K562 (cell line): ENCODE data around the gene CPNE2. TPM values are rescaled to one million over a fixed set of nuclear protein-coding genes. Genes with fewer than 3 reads are reported as not detected.

Experiments used
- ATF1 ChIP-seq, 2 experiments: fragments of 450-650 bp in 1 of 2; IDR thresholded peaks; 2 replicates each; pipeline ENCODE4 v1.6.1; 2016; ENCODE audit warnings: missing compliant biosample characterization in 1 of 2, missing genetic modification characterization in 1 of 2
- DIDO1 ChIP-seq: fragments of 450-650 bp; IDR thresholded peaks from 2 replicates; pipeline ENCODE4 v1.6.1; 2016; ENCODE audit warnings: low read depth, missing biosample characterization, missing genetic modification characterization
- HMG20A ChIP-seq: fragments of 450-650 bp; formaldehyde crosslinking; conservative IDR thresholded peaks from 2 replicates; pipeline ENCODE4 v1.4.0; 2020; ENCODE audit warnings: mild to moderate bottlenecking, mixed read lengths
- HOMEZ ChIP-seq: fragments of 250-450 bp; sonication (Bioruptor Pico); IDR thresholded peaks from 2 replicates; pipeline ENCODE4 v1.4.0; 2020; ENCODE audit warnings: mild to moderate bottlenecking, moderate library complexity
- LEF1 ChIP-seq: fragments of 450-650 bp; IDR thresholded peaks from 2 replicates; pipeline ENCODE4 v1.6.1; 2016; ENCODE audit warnings: mild to moderate bottlenecking
- NELFE ChIP-seq: IDR thresholded peaks from 2 replicates; pipeline ENCODE4 v1.6.1; 2011; ENCODE audit warnings: mild to moderate bottlenecking; ENCODE audit not compliant: insufficient read depth, insufficient read length
- NFE2L1 ChIP-seq: fragments of 450-650 bp; IDR thresholded peaks from 2 replicates; pipeline ENCODE4 v1.6.1; 2016; ENCODE audit warnings: missing genetic modification characterization, low read depth, mild to moderate bottlenecking, missing compliant biosample characterization, moderate library complexity, borderline replicate concordance
- PHB ChIP-seq: fragments of 250-450 bp; sonication (Bioruptor Pico); IDR thresholded peaks from 2 replicates; pipeline ENCODE4 v1.5.0; 2021
- PHF20 ChIP-seq: fragments of 450-650 bp; IDR thresholded peaks from 2 replicates; pipeline ENCODE4 v1.6.1; 2018; ENCODE audit not compliant: partially characterized antibody
- POLR3A ChIP-seq: IDR thresholded peaks from 2 replicates; pipeline ENCODE4 v1.6.1; 2011; ENCODE audit warnings: borderline replicate concordance, mild to moderate bottlenecking, moderate library complexity; ENCODE audit not compliant: insufficient read length, insufficient read depth; ENCODE audit errors: extremely low read depth
- RBM25 ChIP-seq: fragments of 200-400 bp; formaldehyde crosslinking; IDR thresholded peaks from 2 replicates; pipeline ENCODE4 v1.6.1; 2018; ENCODE audit warnings: low read length, low read depth, moderate library complexity; ENCODE audit not compliant: severe bottlenecking
- RFX7 ChIP-seq: fragments of 250-450 bp; sonication (Bioruptor Pico); IDR thresholded peaks from 2 replicates; pipeline ENCODE4 v1.5.1; 2021; ENCODE audit warnings: mild to moderate bottlenecking
- SAFB2 ChIP-seq: fragments of 200-400 bp; formaldehyde crosslinking; IDR thresholded peaks from 2 replicates; pipeline ENCODE4 v1.6.1; 2018; ENCODE audit warnings: borderline replicate concordance, low read length, low read depth, moderate library complexity; ENCODE audit not compliant: severe bottlenecking
- SRSF3 ChIP-seq: fragments of 200-400 bp; formaldehyde crosslinking; IDR thresholded peaks from 2 replicates; pipeline ENCODE4 v1.6.1; 2016; ENCODE audit warnings: mild to moderate bottlenecking, low read length, moderate library complexity; ENCODE audit not compliant: insufficient read depth
- TCF3 ChIP-seq: sonication (generic); formaldehyde crosslinking; IDR thresholded peaks from 2 replicates; pipeline ENCODE4 v1.4.0; 2020; ENCODE audit warnings: mild to moderate bottlenecking, missing genetic modification reagents
- TEAD4 ChIP-seq, 2 experiments: sonication (generic) in 1 of 2; formaldehyde crosslinking in 1 of 2; IDR thresholded peaks; 2 replicates each; pipeline versions ENCODE4 v1.6.1 to v1.8.0; 2012 to 2022; ENCODE audit warnings: borderline replicate concordance in 1 of 2, inconsistent platforms in 1 of 2, low read length in 1 of 2, mild to moderate bottlenecking in 1 of 2, missing genetic modification reagents in 1 of 2
- TFAM ChIP-seq: fragments of 250-450 bp; sonication (Bioruptor Pico); conservative IDR thresholded peaks from 2 replicates; pipeline ENCODE4 v1.5.0; 2021; ENCODE audit warnings: mild to moderate bottlenecking, moderate library complexity
- THRAP3 ChIP-seq: fragments of 450-650 bp; IDR thresholded peaks from 2 replicates; pipeline ENCODE4 v1.6.1; 2016; ENCODE audit warnings: mild to moderate bottlenecking, inconsistent platforms, borderline replicate concordance
- USF1 ChIP-seq: sonication (generic); formaldehyde crosslinking; IDR thresholded peaks from 2 replicates; pipeline ENCODE4 v1.9.0; 2022; ENCODE audit warnings: mild to moderate bottlenecking, missing genetic modification reagents
- XRCC3 ChIP-seq: fragments of 450-650 bp; IDR thresholded peaks from 2 replicates; pipeline ENCODE4 v1.6.1; 2017; ENCODE audit warnings: mild to moderate bottlenecking, moderate library complexity
- YBX1 ChIP-seq: fragments of 450-650 bp; IDR thresholded peaks from 2 replicates; pipeline ENCODE4 v1.7.1; 2016; ENCODE audit warnings: mild to moderate bottlenecking
- ZBTB17 ChIP-seq: fragments of 450-650 bp; formaldehyde crosslinking; IDR thresholded peaks from 2 replicates; pipeline ENCODE4 v1.4.0; 2020; ENCODE audit warnings: mild to moderate bottlenecking
- ZBTB8A ChIP-seq: fragments of 450-650 bp; IDR thresholded peaks from 2 replicates; pipeline ENCODE4 v1.6.1; 2018; ENCODE audit warnings: mild to moderate bottlenecking, moderate library complexity; ENCODE audit not compliant: partially characterized antibody
- ZEB2 ChIP-seq: fragments of 450-650 bp; IDR thresholded peaks from 2 replicates; pipeline ENCODE4 v1.6.1; 2016
- ZNF121 ChIP-seq: sonication (generic); formaldehyde crosslinking; conservative IDR thresholded peaks from 2 replicates; pipeline ENCODE4 v1.8.0; 2022; ENCODE audit warnings: missing genetic modification reagents
- ZNF507 ChIP-seq: conservative IDR thresholded peaks from 2 replicates; pipeline ENCODE4 v1.6.1; 2017; ENCODE audit warnings: missing genetic modification characterization, missing compliant biosample characterization
- ZNF717 ChIP-seq: fragments of 250-450 bp; sonication (Bioruptor Pico); IDR thresholded peaks from 2 replicates; pipeline ENCODE4 v1.5.0; 2021
- ZNF766 ChIP-seq: fragments of 200-800 bp; sonication (Bioruptor generic); conservative IDR thresholded peaks from 2 replicates; pipeline ENCODE4 v1.6.1; 2016; ENCODE audit warnings: missing genetic modification characterization, missing compliant biosample characterization
- ZZZ3 ChIP-seq: fragments of 450-650 bp; IDR thresholded peaks from 2 replicates; pipeline ENCODE4 v1.6.1; 2016; ENCODE audit warnings: antibody characterized with exemption, mild to moderate bottlenecking, moderate library complexity
- polyA plus RNA-seq, 8 experiments: library from polyadenylated mRNA; depleted of rRNA in 4 of 8; stranded (reverse) in 5 of 8; unstranded in 3 of 8; fragments of >200 nt; fragmentation: Nextera tagmentation in 2 of 8; fragmentation: Illumina TruSeq in 1 of 8; extraction: Ambion mirVana in 2 of 8; extraction: Trizol in 1 of 8; gene quantifications; 2 replicates each; pipeline versions ENCODE4 v1.2.1 to v1.2.3, GENCODE V29; 2011 to 2014; ENCODE audit warnings: inconsistent platforms in 1 of 8, missing spikeins in 1 of 8
- total RNA-seq, 7 experiments: library from RNA; depleted of rRNA in 6 of 7; stranded (reverse); fragments of >200 nt in 6 of 7; fragmentation: Illumina TruSeq in 2 of 7; extraction: Trizol in 2 of 7; gene quantifications; 2 replicates each; pipeline versions ENCODE4 v1.2.1 to v1.2.3, GENCODE V29; 2011 to 2021; ENCODE audit warnings: low replicate concordance in 1 of 7

CPNE2 gene
- total and polyA plus RNA-seq, 9 of the 15 experiments (the other 6 are each of a cell fraction or from before 2014, with no cell fraction given): 3.0 to 13.9 (median 8.6) TPM

GRCh38 chr16:57185446-57185944, 93.1 kb downstream of the CPNE2 start (continued):
- TF ChIP-seq HOMEZ (CRISPR knock-in tag): no peak
- no peak for TF ChIP-seq ZBTB17 (CRISPR knock-in tag)
- TF ChIP-seq ZBTB8A: no peak
- no peak for TF ChIP-seq ZNF717
- TF ChIP-seq ZZZ3: no peak
- no peak for TF ChIP-seq PHB (CRISPR knock-in tag)
- TF ChIP-seq SAFB2: no peak
- TF ChIP-seq LEF1: no peak
- no peak for TF ChIP-seq TCF3
- TF ChIP-seq DIDO1 (tag): 0 out of 2 replicates have a peak, but pooled peaks have one; percentile 40
- no peak for TF ChIP-seq RFX7
- no peak for TF ChIP-seq NELFE
- TF ChIP-seq ZNF507 (tag): no peak
- no peak for TF ChIP-seq XRCC3
- peak; percentile 49; the same call in 1 of the 2 replicates for TF ChIP-seq ZEB2
- TF ChIP-seq TEAD4 (IDR thresholded peaks at IDR 0.05; ENCODE audit: low read length): no peak
- no peak for TF ChIP-seq TEAD4 (CRISPR knock-in tag; IDR thresholded peaks at IDR 0.05; ENCODE audit: borderline replicate concordance)
- no peak for TF ChIP-seq ZNF766 (CRISPR knock-in tag)
- TF ChIP-seq TFAM (CRISPR knock-in tag): no peak
- TF ChIP-seq ZNF121 (CRISPR knock-in tag): no peak
- no peak for TF ChIP-seq POLR3A
- no peak for TF ChIP-seq ATF1 (CRISPR knock-in tag; IDR thresholded peaks at IDR 0.05)
- TF ChIP-seq ATF1 (tag; IDR thresholded peaks at IDR 0.05): no peak
- no peak for TF ChIP-seq THRAP3
- TF ChIP-seq YBX1: no peak
- TF ChIP-seq HMG20A (CRISPR knock-in tag): no peak
- TF ChIP-seq USF1 (CRISPR knock-in tag): no peak
- no peak for TF ChIP-seq NFE2L1 (tag)
- TF ChIP-seq SRSF3: no peak
- no peak for TF ChIP-seq RBM25
- peak; percentile 94 for TF ChIP-seq PHF20
